GM19324 (cell line): ENCODE measurements around the gene PCDHB16.
"Not testable (repeated sequence)": the region's sequence is repeated elsewhere in the genome, so short reads cannot be mapped to it uniquely, and the experiment has no call there.

ENCODE experiments used
- ATAC-seq: cut with Tn5 transposase; IDR thresholded peaks from one replicate; pipeline ENCODE4 v1.9.1; 2021; ENCODE audit warnings: mild to moderate bottlenecking, moderate library complexity; ENCODE audit not compliant: unreplicated experiment, low FRiP score

Gene PCDHB16

DNA sequence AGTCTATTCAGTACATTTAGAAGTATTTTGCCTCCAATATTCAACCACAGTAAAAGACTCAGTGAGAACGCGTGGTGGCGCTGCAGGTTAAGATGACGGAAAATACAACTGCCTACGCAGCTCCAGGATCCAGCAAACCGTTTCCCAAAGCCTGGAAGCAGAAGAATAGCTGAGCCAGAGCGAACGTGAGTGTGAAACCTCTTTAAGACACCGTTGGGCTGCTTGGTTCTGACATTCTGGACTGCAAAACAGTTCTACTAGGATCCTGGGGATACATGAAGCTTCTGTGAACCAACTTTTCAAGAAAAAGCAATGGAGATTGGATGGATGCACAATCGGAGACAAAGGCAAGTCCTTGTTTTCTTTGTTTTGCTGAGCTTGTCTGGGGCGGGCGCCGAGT lies at the start of gene PCDHB16:
Gene PCDHB16 (plus strand): TSS at position 140 of the 400 bp plus-strand sequence. CDS start 173 bp downstream, at position 313.
- ATAC-seq = no peak

GRCh38 chr5:141135030-141135717 lies 47.0 kb upstream of the PCDHB16 start, which contains the start of gene PCDHB5:
PCDHB5 (plus strand) TSS chr5:141135206; CDS start chr5:141135435, 229 bp downstream.
- no peak for ATAC-seq

DNA sequence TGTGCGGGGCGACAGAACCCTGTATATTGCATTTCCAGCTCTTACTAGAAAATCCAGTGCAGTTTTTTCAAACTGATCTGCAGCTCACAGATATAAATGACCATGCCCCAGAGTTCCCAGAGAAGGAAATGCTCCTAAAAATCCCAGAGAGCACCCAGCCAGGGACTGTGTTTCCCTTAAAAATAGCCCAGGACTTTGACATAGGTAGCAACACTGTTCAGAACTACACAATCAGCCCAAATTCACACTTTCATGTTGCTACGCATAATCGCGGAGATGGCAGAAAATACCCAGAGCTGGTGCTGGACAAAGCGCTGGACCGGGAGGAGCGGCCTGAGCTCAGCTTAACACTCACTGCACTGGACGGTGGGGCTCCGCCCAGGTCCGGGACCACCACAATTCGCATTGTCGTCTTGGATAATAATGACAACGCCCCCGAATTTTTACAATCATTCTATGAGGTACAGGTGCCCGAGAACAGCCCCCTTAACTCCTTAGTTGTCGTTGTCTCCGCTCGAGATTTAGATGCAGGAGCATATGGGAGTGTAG lies 46.4 kb upstream of the PCDHB16 start:
- ATAC-seq = no peak

DNA sequence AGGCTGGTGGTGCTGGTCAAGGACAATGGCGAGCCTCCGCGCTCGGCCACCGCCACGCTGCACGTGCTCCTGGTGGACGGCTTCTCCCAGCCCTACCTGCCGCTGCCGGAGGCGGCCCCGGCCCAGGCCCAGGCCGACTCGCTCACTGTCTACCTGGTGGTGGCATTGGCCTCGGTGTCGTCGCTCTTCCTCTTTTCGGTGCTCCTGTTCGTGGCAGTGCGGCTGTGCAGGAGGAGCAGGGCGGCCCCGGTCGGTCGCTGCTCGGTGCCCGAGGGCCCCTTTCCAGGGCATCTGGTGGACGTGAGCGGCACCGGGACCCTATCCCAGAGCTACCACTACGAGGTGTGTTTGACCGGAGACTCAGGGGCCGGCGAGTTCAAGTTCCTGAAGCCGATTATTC lies 44.8 kb upstream of the PCDHB16 start:
- ATAC-seq = not testable (repeated sequence)

GRCh38 chr5:141149812-141150211 lies 32.4 kb upstream of the PCDHB16 start, which contains the start of gene PCDHB6:
PCDHB6 (plus strand) TSS chr5:141150057; CDS start chr5:141150258, 201 bp downstream.
- no peak for ATAC-seq

DNA sequence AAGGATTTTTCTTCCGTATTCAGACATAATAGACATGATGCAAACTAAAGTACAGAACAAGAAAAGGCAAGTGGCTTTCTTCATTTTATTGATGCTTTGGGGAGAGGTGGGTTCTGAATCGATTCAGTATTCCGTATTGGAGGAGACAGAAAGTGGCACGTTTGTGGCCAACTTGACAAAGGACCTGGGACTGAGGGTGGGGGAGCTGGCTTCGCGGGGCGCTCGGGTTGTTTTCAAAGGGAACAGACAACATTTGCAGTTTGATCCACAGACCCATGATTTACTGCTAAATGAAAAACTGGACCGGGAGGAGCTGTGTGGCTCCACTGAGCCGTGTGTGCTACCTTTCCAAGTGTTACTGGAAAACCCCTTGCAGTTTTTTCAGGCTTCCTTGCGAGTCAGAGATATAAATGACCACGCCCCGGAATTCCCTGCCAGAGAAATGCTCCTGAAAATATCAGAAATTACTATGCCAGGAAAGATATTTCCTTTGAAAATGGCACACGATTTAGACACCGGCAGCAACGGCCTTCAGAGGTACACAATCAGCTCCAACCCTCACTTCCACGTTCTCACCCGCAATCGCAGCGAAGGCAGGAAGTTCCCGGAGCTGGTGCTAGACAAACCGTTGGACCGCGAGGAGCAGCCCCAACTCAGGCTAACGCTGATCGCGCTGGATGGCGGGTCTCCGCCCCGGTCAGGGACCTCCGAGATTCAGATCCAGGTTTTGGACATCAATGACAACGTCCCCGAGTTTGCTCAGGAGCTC lies 31.8 kb upstream of the PCDHB16 start:
- ATAC-seq = no peak

GRCh38 chr5:141150993-141151325 lies 31.2 kb upstream of the PCDHB16 start:
- no peak for ATAC-seq

- ATAC-seq = not testable (repeated sequence)
Measured at GRCh38 chr5:141151632-141152031, 30.6 kb upstream of the PCDHB16 start.

- not testable (repeated sequence) for ATAC-seq
Measured at GRCh38 chr5:141152096-141152495, 30.1 kb upstream of the PCDHB16 start.

DNA sequence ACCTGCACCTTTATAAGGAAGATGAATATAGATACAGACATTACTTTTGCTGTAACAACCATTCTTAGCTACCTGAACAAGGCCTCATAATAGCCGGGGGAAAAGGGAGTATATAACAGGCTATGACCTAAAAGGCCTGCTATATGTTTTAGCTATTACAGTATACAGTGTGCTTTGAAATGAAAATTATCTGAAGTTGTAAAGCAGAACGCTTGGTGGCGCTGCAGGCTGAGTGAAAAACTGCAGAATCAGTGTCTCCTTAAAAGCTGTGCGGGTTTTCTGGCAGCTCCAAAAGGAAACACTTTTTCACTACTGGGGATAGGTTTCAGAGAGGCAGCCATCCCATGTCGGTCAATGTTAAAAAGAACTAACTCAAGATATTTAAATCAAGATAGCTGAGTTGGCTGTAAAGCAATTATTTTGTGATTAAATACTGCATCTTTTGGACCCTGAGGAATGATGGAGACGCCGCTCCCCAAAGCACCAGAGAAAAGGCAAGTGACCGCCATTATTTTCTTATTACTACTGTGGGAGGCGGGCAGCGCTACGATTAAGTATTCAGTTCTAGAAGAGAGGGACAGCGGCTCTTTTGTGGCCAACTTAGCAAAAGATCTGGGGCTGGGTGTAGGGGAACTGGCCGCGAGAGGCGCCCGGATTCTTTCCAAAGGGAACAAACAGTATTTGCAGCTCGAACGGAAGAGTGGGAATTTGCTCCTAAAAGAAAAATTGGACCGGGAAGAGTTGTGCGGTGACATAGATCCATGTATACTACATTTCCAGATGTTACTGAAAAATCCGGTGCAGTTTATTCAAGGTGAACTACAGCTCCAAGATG lies 26.4 kb upstream of the PCDHB16 start:
- no peak for ATAC-seq

DNA sequence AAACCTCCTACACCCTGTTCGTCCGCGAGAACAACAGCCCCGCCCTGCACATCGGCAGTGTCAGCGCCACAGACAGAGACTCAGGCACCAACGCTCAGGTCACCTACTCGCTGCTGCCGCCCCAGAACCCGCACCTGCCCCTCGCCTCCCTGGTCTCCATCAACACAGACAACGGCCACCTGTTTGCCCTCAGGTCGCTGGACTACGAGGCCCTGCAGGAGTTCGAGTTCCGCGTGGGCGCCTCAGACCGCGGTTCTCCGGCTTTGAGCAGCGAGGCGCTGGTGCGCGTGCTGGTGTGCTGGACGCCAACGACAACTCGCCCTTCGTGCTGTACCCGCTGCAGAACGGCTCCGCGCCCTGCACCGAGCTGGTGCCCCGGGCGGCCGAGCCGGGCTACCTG lies 24.8 kb upstream of the PCDHB16 start:
- ATAC-seq = not testable (repeated sequence)

DNA sequence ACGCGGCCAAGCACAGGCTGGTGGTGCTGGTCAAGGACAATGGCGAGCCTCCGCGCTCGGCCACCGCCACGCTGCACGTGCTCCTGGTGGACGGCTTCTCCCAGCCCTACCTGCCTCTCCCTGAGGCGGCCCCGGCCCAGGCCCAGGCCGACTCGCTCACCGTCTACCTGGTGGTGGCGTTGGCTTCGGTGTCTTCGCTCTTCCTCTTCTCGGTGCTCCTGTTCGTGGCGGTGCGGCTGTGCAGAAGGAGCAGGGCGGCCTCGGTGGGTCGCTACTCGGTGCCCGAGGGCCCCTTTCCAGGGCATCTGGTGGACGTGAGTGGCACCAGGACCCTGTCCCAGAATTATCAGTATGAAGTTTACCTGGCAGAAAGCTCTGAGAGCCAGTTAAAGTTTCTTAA lies 24.3 kb upstream of the PCDHB16 start:
- ATAC-seq = not testable (repeated sequence)

GRCh38 chr5:141172381-141173204 lies 9.6 kb upstream of the PCDHB16 start, which contains the start of gene PCDHB7:
PCDHB7 (plus strand) TSS chr5:141172644; CDS start chr5:141172836, 192 bp downstream.
- no peak for ATAC-seq

DNA sequence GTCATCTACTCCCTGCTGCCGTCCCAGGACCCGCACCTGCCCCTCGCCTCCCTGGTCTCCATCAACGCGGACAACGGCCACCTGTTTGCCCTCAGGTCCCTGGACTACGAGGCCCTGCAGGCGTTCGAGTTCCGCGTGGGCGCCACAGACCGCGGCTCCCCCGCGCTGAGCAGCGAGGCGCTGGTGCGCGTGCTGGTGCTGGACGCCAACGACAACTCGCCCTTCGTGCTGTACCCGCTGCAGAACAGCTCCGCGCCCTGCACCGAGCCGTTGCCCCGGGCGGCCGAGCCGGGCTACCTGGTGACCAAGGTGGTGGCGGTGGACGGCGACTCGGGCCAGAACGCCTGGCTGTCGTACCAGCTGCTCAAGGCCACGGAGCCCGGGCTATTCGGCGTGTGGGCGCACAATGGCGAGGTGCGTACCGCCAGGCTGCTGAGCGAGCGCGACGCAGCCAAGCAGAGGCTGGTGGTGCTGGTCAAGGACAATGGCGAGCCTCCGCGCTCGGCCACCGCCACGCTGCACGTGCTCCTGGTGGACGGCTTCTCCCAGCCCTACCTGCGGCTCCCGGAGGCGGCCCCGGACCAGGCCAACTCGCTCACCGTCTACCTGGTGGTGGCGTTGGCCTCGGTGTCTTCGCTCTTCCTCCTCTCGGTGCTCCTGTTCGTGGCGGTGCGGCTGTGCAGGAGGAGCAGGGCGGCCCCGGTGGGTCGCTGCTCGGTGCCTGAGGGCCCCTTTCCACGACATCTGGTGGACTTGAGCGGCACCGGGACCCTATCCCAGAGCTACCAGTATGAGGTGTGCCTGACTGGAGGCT lies 7.7 kb upstream of the PCDHB16 start:
- not testable (repeated sequence) for ATAC-seq

DNA sequence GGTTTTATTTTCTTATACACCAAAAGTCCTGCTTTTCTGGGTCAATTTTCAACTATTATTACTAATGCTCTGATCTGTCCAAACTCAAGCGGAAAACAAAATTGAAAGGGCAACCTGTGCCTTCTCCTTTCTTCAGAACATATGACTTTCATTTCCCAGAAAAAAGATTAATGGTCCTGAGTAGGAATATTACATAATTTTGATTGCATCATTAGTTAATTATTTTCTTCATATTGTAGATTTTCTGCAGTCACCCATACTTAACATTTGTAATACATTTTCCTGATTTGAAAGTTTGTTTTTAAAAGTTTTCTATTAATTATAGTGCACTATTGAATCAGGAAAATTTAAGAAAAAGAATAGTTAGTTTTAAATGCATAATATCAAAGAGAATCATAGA lies 6.3 kb upstream of the PCDHB16 start:
- ATAC-seq = no peak

GRCh38 chr5:141177577-141178191 lies 4.5 kb upstream of the PCDHB16 start, which contains the start of gene PCDHB8:
PCDHB8 (plus strand) TSS chr5:141177790; CDS start chr5:141178035, 245 bp downstream.
- ATAC-seq = not testable (repeated sequence)

DNA sequence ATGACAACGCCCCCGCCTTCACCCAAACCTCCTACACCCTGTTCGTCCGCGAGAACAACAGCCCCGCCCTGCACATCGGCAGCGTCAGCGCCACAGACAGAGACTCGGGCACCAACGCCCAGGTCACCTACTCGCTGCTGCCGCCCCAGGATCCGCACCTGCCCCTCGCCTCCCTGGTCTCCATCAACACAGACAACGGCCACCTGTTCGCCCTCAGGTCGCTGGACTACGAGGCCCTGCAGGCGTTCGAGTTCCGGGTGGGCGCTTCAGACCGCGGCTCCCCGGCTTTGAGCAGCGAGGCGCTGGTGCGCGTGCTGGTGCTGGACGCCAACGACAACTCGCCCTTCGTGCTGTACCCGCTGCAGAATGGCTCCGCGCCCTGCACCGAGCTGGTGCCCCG lies 2.8 kb upstream of the PCDHB16 start:
- not testable (repeated sequence) for ATAC-seq

- not testable (repeated sequence) for ATAC-seq
Measured at GRCh38 chr5:141179876-141180275, 2.3 kb upstream of the PCDHB16 start.
